H1 (cell line): ENCODE measurements around the gene RRP1B. TPM values are rescaled to one million over a fixed set of nuclear protein-coding genes. Genes with fewer than 3 reads are reported as not detected.

Source experiments
- CTCF ChIA-PET: fragments of 300-600 bp; sonication (Branson Sonifier 250); formaldehyde crosslinking; loops from one replicate; lab custom pipeline; 2021; ENCODE audit not compliant: partially characterized antibody; lab: Charles Lee
- POLR2A ChIA-PET: fragments of 300-600 bp; sonication (Branson Sonifier 250); formaldehyde crosslinking; loops from one replicate; lab custom pipeline; 2021; ENCODE audit warnings: inconsistent platforms; ENCODE audit not compliant: partially characterized antibody; lab: Charles Lee
- DNase-seq, 2 experiments: peaks; one replicate each; pipeline versions ENCODE4 v3.0.0 to v3.0.0-alpha.2; 2010 to 2022; ENCODE audit warnings: low spot score in 2 of 2, low read depth in 1 of 2, mixed read lengths in 1 of 2
- FAIRE-seq: peaks from 2 replicates; lab custom pipeline; 2011; peaks lifted over from hg19 to GRCh38; lab: Jason Lieb, UNC
- H2AFZ ChIP-seq: 2 replicates; pipeline ENCODE4 v1.8.1; 2012; ENCODE audit warnings: low read length, inconsistent platforms
- H2AK5ac ChIP-seq: 2 replicates; pipeline ENCODE4 v1.6.1; 2013; ENCODE audit warnings: low read depth, low read length
- H2BK120ac ChIP-seq: replicated peaks from 2 replicates; pipeline ENCODE3; 2013; ENCODE audit warnings: low read depth, low read length, inconsistent platforms
- H2BK12ac ChIP-seq: 2 replicates; pipeline ENCODE4 v1.6.1; 2013; ENCODE audit warnings: low read depth, low read length
- H2BK15ac ChIP-seq: 2 replicates; pipeline ENCODE4 v1.6.1; 2013; ENCODE audit warnings: low read length
- H2BK20ac ChIP-seq: 2 replicates; pipeline ENCODE4 v1.6.1; 2013; ENCODE audit warnings: low read length
- H2BK5ac ChIP-seq: 2 replicates; pipeline ENCODE4 v1.6.1; 2013; ENCODE audit warnings: low read depth, low read length
- H3K14ac ChIP-seq: 2 replicates; pipeline ENCODE4 v1.6.1; 2013; ENCODE audit warnings: inconsistent platforms; ENCODE audit not compliant: insufficient read length
- H3K18ac ChIP-seq: 2 replicates; pipeline ENCODE4 v1.6.1; 2013; ENCODE audit warnings: low read length; ENCODE audit errors: extremely low read depth
- H3K23ac ChIP-seq: 2 replicates; pipeline ENCODE4 v1.6.1; 2013; ENCODE audit warnings: inconsistent platforms; ENCODE audit not compliant: insufficient read length
- H3K23me2 ChIP-seq: 2 replicates; pipeline ENCODE4 v1.6.1; 2013; ENCODE audit warnings: low read depth, low read length
- H3K27ac ChIP-seq: 2 replicates; pipeline ENCODE4 v1.6.1; 2011; ENCODE audit warnings: low read depth, low read length, inconsistent platforms
- H3K27me3 ChIP-seq, 4 experiments: replicated peaks in 1 of 4; 1 replicate in 1 of 4; 2 replicates in 3 of 4; pipeline versions ENCODE4 v1.6.1 to v1.8.1; 2011 to 2013; ENCODE audit warnings: low read length in 3 of 4, mild to moderate bottlenecking in 3 of 4, inconsistent platforms in 2 of 4, mixed read lengths in 2 of 4, moderate library complexity in 1 of 4; ENCODE audit not compliant: control insufficient read depth in 3 of 4, insufficient read depth in 3 of 4; ENCODE audit errors: extremely low read depth in 1 of 4
- H3K36me3 ChIP-seq, 4 experiments: 2 replicates each; pipeline versions ENCODE4 v1.6.1 to v1.8.1; 2011 to 2013; ENCODE audit warnings: mild to moderate bottlenecking in 4 of 4, low read length in 3 of 4, moderate library complexity in 2 of 4, control low read depth in 1 of 4, inconsistent platforms in 1 of 4; ENCODE audit not compliant: insufficient read depth in 4 of 4, control insufficient read depth in 2 of 4
- H3K4ac ChIP-seq: replicated peaks from 2 replicates; pipeline ENCODE3; 2013; ENCODE audit warnings: low read length, low read depth, mixed read lengths, inconsistent platforms; ENCODE audit not compliant: insufficient read length
- H3K4me1 ChIP-seq, 4 experiments: replicated peaks in 1 of 4; 1 replicate in 1 of 4; 2 replicates in 3 of 4; pipeline versions ENCODE4 v1.6.1 to v1.8.1; 2011 to 2013; ENCODE audit warnings: low read length in 3 of 4, inconsistent platforms in 2 of 4, mixed read lengths in 1 of 4; ENCODE audit not compliant: insufficient read depth in 4 of 4, control insufficient read depth in 3 of 4
- H3K4me2 ChIP-seq, 2 experiments: 2 replicates each; pipeline versions ENCODE4 v1.6.1 to v1.8.1; 2011 to 2013; ENCODE audit warnings: low read depth in 2 of 2, low read length in 2 of 2, control low read depth in 1 of 2, inconsistent platforms in 1 of 2, mild to moderate bottlenecking in 1 of 2; ENCODE audit not compliant: insufficient read depth in 1 of 2
- H3K4me3 ChIP-seq, 4 experiments: fragments of 200-600, 300-600 bp in 1 of 4; sonication (generic), shearing (Covaris generic), sonication (Bioruptor Twin) in 1 of 4; 2 replicates each; pipeline versions ENCODE4 v1.5.1 to v1.8.1; 2011 to 2016; ENCODE audit warnings: low read length in 4 of 4, low read depth in 3 of 4, control low read depth in 2 of 4, inconsistent platforms in 2 of 4, mild to moderate bottlenecking in 2 of 4, mixed read lengths in 1 of 4, moderate library complexity in 1 of 4; ENCODE audit not compliant: insufficient read depth in 2 of 4; ENCODE audit errors: extremely low read depth in 1 of 4
- H3K56ac ChIP-seq: replicated peaks from 2 replicates; pipeline ENCODE3; 2013; ENCODE audit warnings: low read depth, mild to moderate bottlenecking, mixed read lengths, low read length, inconsistent platforms; ENCODE audit not compliant: insufficient read length
- H3K79me1 ChIP-seq: 2 replicates; pipeline ENCODE4 v1.6.1; 2013; ENCODE audit warnings: low read depth, low read length, control low read depth
- H3K79me2 ChIP-seq, 2 experiments: 2 replicates each; pipeline versions ENCODE4 v1.6.1 to v1.8.1; 2012 to 2013; ENCODE audit warnings: low read length in 2 of 2, mild to moderate bottlenecking in 2 of 2, inconsistent platforms in 1 of 2; ENCODE audit not compliant: insufficient read depth in 2 of 2, control insufficient read depth in 1 of 2
- H3K9ac ChIP-seq, 4 experiments: replicated peaks in 1 of 4; 1 replicate in 1 of 4; 2 replicates in 3 of 4; pipeline versions ENCODE4 v1.6.1 to v1.8.1; 2011 to 2013; ENCODE audit warnings: low read depth in 3 of 4, low read length in 3 of 4, control low read depth in 2 of 4, mild to moderate bottlenecking in 2 of 4, moderate library complexity in 2 of 4, inconsistent platforms in 1 of 4; ENCODE audit errors: extremely low read depth in 1 of 4
- H3K9me3 ChIP-seq, 2 experiments: 2 replicates each; pipeline versions ENCODE4 v1.6.1 to v1.8.1; 2012 to 2013; ENCODE audit warnings: mild to moderate bottlenecking in 2 of 2, moderate library complexity in 2 of 2, control low read depth in 1 of 2, inconsistent platforms in 1 of 2, low read depth in 1 of 2, low read length in 1 of 2, mixed read lengths in 1 of 2; ENCODE audit not compliant: insufficient read depth in 2 of 2
- H4K20me1 ChIP-seq, 2 experiments: replicated peaks in 1 of 2; 2 replicates each; pipeline versions ENCODE3 to v1.8.1; 2011 to 2013; ENCODE audit warnings: inconsistent platforms in 2 of 2, low read length in 2 of 2, mild to moderate bottlenecking in 1 of 2; ENCODE audit not compliant: insufficient read depth in 2 of 2, control insufficient read depth in 1 of 2
- H4K5ac ChIP-seq: 2 replicates; pipeline ENCODE4 v1.6.1; 2013; ENCODE audit warnings: low read length, low read depth, mixed read lengths, inconsistent platforms; ENCODE audit not compliant: insufficient read length
- H4K8ac ChIP-seq: 2 replicates; pipeline ENCODE4 v1.8.0; 2013; ENCODE audit warnings: mild to moderate bottlenecking, moderate library complexity, low read length, inconsistent platforms; ENCODE audit not compliant: insufficient read depth; ENCODE audit errors: extremely low read depth
- H4K91ac ChIP-seq: replicated peaks from 2 replicates; pipeline ENCODE3; 2013; ENCODE audit warnings: low read length, mixed read lengths, inconsistent platforms; ENCODE audit not compliant: insufficient read length
- CHD2 ChIP-seq: IDR thresholded peaks from 2 replicates; pipeline ENCODE4 v1.6.1; 2012; ENCODE audit warnings: low read length, improper control_type of control experiment
- E2F6 ChIP-seq: IDR thresholded peaks from 2 replicates; pipeline ENCODE4 v1.6.1; 2012; ENCODE audit warnings: inconsistent platforms
- EP300 ChIP-seq, 2 experiments: IDR thresholded peaks; 1 replicate in 1 of 2; 2 replicates in 1 of 2; pipeline ENCODE4 v1.6.1; 2011 to 2012; ENCODE audit warnings: low read depth in 2 of 2, low read length in 2 of 2, mild to moderate bottlenecking in 2 of 2, borderline replicate concordance in 1 of 2, inconsistent platforms in 1 of 2, moderate library complexity in 1 of 2
- SP4 ChIP-seq: IDR thresholded peaks from 2 replicates; pipeline ENCODE4 v1.6.1; 2012; ENCODE audit warnings: low read length, inconsistent platforms
- TAF7 ChIP-seq: optimal IDR thresholded peaks from 2 replicates; pipeline ENCODE3; 2011; ENCODE audit warnings: low read depth, mild to moderate bottlenecking, inconsistent platforms, low read length, moderate library complexity, borderline replicate concordance
- WGBS, 2 experiments: shearing (Covaris generic) in 1 of 2; methylation state at CpG; one replicate each; pipeline versions ENCODE4 v1.1.6 to v1.1.7; 2013 to 2015; ENCODE audit warnings: low lambda C conversion rate in 2 of 2, mixed read lengths in 2 of 2, inconsistent platforms in 1 of 2, low coverage in 1 of 2, missing lambda C conversion rate in 1 of 2; ENCODE audit not compliant: insufficient replicate concordance in 2 of 2, insufficient coverage in 1 of 2, insufficient read length in 1 of 2; ENCODE audit errors: extremely low coverage in 1 of 2, missing lambda C conversion rate in 1 of 2; 5-methylcytosine and 5-hydroxymethylcytosine counted together
- polyA plus RNA-seq, 7 experiments: library from polyadenylated mRNA; depleted of rRNA in 3 of 7; stranded (reverse) in 5 of 7; unstranded in 2 of 7; fragments of >200 nt in 5 of 7; fragments of 200-250 nt in 2 of 7; gene quantifications; 1 replicate in 5 of 7; 2 replicates in 1 of 7; 4 replicates in 1 of 7; pipeline versions ENCODE4 v1.2.1 to v1.2.3, GENCODE V29; 2011 to 2013; ENCODE audit warnings: missing spikeins in 2 of 7, mixed read lengths in 2 of 7
- total RNA-seq: library from RNA; stranded (reverse); fragmentation: NEBNext Ultra II Directional; extraction: Animal tissue kit (Norgen Biotek cat#: 25700); gene quantifications from 2 replicates; pipeline ENCODE4 v1.2.1, GENCODE V29; 2021

RRP1B gene
- total and polyA plus RNA-seq, 2 of the 8 experiments (the other 6 are each of a cell fraction or from before 2014, with no cell fraction given), result 25.8 to 97.3 TPM

GRCh38 chr21:43627527-43627926 lies 31.8 kb upstream of the RRP1B start:
- DNase-seq, result no peak
- H2BK15ac ChIP-seq, result no peak overlapping the region
- H4K20me1 ChIP-seq, result no peaks in the 10 kb centered on the region
- no peaks in the 10 kb centered on the region for H3K36me3 ChIP-seq
- H3K56ac ChIP-seq, result no peak overlapping the region
- H3K79me2 ChIP-seq, result no peaks in the 10 kb centered on the region
- H4K8ac ChIP-seq, result no peak overlapping the region
- ChIA-PET CTCF (interaction anchor here (1.2 to 4.2 kb wide), 4 partner anchors 9 to 71 kb away, joined by 3 to 27 read pairs (median 8); no protein-coding TSS in a partner anchor), POLR2A (no interaction called here)
- no peak overlapping the region for H4K5ac ChIP-seq
- no peak overlapping the region for H2BK12ac ChIP-seq
- H2BK5ac ChIP-seq, result no peak overlapping the region
- no peaks in the 10 kb centered on the region for H3K27me3 ChIP-seq
- H2AK5ac ChIP-seq, result no peak overlapping the region
- no peak overlapping the region for H2BK120ac ChIP-seq
- no peak overlapping the region for H3K4ac ChIP-seq
- no peak overlapping the region for H3K23ac ChIP-seq
- no peak overlapping the region for H3K14ac ChIP-seq
- no peak overlapping the region for H3K9ac ChIP-seq
- H2AFZ ChIP-seq, result no peak overlapping the region
- 78% methylated on average over 2 of the region's 2 CpGs; no CpG with 5 or more reads in 1 of the 2 experiments for WGBS, 2 experiments
- no peak for FAIRE-seq
- H3K4me1 ChIP-seq, result no peaks in the 10 kb centered on the region; a peak in 1 of 7 replicates
- H2BK20ac ChIP-seq, result no peak overlapping the region
- H3K23me2 ChIP-seq, result peaks cover 9% of the 10 kb centered on the region; the same call in 1 of the 2 replicates
- TF ChIP-seq E2F6 (no peak), EP300 (IDR thresholded peaks at IDR 0.05; ENCODE audit: borderline replicate concordance in 1 of 2, low read depth in 2 of 2, low read length in 2 of 2) (no peak), CHD2 (no peak), SP4 (no peak), TAF7 (no peak)
- H3K27ac ChIP-seq, result no peak overlapping the region
- no peak overlapping the region for H3K18ac ChIP-seq
- H3K79me1 ChIP-seq, result no peaks in the 10 kb centered on the region
- H4K91ac ChIP-seq, result no peak overlapping the region
- no peak overlapping the region for H3K4me2 ChIP-seq
- H3K9me3 ChIP-seq, result no peaks in the 10 kb centered on the region
- H3K4me3 ChIP-seq, result no peak overlapping the region
